Breast epithelium (tissue), 4 donors: ENCODE data around the gene LUZP1. TPM values are rescaled to one million over a fixed set of nuclear protein-coding genes. Genes with fewer than 3 reads are reported as not detected.

ENCODE experiments used
- DNase-seq, 2 donors: peaks; one replicate each; pipeline ENCODE4 v3.0.0-alpha.2; 2019; ENCODE audit warnings: low spot score in 2 of 2
- H3K27ac ChIP-seq, 2 donors: fragments of 200-600 bp; sonication (generic) in 1 of 2; one replicate each; pipeline ENCODE4 v1.5.1; 2016 to 2019; ENCODE audit warnings: mild to moderate bottlenecking in 1 of 2
- H3K27me3 ChIP-seq, 2 donors: fragments of 200-600 bp; sonication (generic) in 1 of 2; one replicate each; pipeline versions ENCODE4 v1.5.1 to v1.6.0; 2017 to 2019; ENCODE audit warnings: control low read depth in 1 of 2, mild to moderate bottlenecking in 1 of 2
- H3K36me3 ChIP-seq: fragments of 200-600 bp; one replicate; pipeline ENCODE4 v1.5.1; 2019
- H3K4me1 ChIP-seq, 2 donors: fragments of 200-600 bp; sonication (generic); one replicate each; pipeline ENCODE4 v1.5.1; 2016 to 2019; ENCODE audit warnings: control low read depth in 1 of 2
- H3K4me3 ChIP-seq, 3 donors: fragments of 200-600 bp; sonication (generic); 1 replicate in 2 of 3; 2 replicates in 1 of 3; pipeline ENCODE4 v1.5.1; 2016 to 2019; ENCODE audit warnings: mild to moderate bottlenecking in 3 of 3, moderate library complexity in 2 of 3
- H3K9me3 ChIP-seq, 2 donors: fragments of 200-600 bp; sonication (generic) in 1 of 2; one replicate each; pipeline ENCODE4 v1.5.1; 2016 to 2019; ENCODE audit warnings: control low read depth in 1 of 2
- POLR2A ChIP-seq: fragments of 450-650 bp; IDR thresholded peaks from one replicate; pipeline ENCODE4 v1.6.1; 2016; ENCODE audit warnings: antibody characterized with exemption, mild to moderate bottlenecking, moderate library complexity
- POLR2AphosphoS5 ChIP-seq, 3 donors: sonication (generic); formaldehyde crosslinking; IDR thresholded peaks; one replicate each; pipeline ENCODE4 v1.6.1; 2017; ENCODE audit warnings: antibody characterized with exemption in 3 of 3
- intact Hi-C: fragments of 100-400 bp; cut with DNase I; formaldehyde crosslinking; loops from one replicate; pipeline ENCODE4 v1.15.1; 2023; ENCODE audit warnings: low total_unique reads
- total RNA-seq, 3 donors: library from RNA; depleted of rRNA; stranded (reverse); fragments of >200 nt; gene quantifications; one replicate each; pipeline ENCODE4 v1.1.0, GENCODE V29; 2016
- TF ChIP-seq, protein P1 (sequence below), 3 donors: fragments of 450-650 bp; IDR thresholded peaks; one replicate each; pipeline ENCODE4 v1.5.1; 2016 to 2017; ENCODE audit warnings: antibody characterized with exemption in 3 of 3, mild to moderate bottlenecking in 3 of 3, moderate library complexity in 3 of 3

LUZP1 gene
- total RNA-seq, 3 donors from 2014 or later = 21.0 to 26.6 (median 24.6) TPM

DNA sequence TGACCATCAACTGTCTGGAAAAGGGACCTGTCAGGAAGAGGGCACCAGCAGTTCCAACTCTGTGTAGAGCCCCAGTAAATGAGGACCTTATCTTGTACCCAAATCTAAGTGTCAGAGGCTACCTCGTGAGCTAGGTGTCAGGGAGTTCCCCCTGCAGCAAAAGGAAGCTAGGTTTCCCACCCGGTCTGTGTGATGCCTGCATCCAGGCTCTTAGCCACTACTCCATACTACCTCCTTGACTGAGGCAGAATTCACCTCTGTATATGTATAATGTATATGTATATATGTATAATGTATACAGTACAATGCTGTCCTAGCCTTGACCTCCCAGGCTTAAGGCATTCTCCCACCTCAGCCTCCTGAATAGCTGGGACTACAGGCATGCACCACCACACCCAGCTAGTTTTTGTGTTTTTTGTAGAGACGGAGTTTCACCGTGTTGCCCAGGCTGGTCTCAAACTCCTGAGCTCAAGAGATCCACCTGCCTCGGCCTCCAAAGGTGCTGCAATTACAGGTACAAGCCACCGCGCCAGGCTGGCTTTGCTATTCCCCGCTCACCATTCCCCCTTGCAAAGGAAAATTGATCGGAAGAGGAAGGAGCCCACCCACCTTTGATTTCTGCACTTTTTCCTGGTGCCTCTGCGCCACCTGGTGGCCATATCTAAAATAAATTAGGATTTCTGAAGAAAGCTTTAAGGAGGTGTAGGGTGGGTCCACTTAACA lies 15.7 kb upstream of the LUZP1 start:
- intact Hi-C loops = loop anchor here (5.0 kb wide), 1 partner anchor 87 kb away; no protein-coding TSS in a partner anchor

DNA sequence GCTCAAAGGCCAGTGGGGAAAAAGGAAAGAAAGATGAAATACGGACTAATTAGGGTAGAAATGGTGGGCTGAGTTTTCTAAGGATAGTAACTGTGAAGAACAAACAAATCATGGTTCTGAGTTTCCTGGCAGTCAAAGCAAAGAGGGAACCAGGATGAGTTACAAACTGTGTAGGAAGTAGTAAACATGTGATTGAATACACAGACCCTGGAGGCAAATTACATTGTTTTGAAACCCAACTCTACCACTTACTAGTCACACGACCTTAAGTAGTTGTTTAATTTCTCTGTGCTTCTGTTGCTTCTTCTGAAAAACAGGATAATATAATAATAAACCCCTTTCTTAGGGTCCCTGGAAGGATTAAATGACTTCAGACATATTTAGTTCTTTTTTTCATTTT lies 11.2 kb upstream of the LUZP1 start:
- Histone ChIP-seq H3K4me1 (peaks cover 0 to 4% of the 10 kb centered on the region in 2 donors), H3K9me3 (no peaks in the 10 kb centered on the region), H3K27me3 (no peaks in the 10 kb centered on the region), H3K36me3 (no peaks in the 10 kb centered on the region), H3K27ac (no peak overlapping the region), H3K4me3 (no peak overlapping the region)
- DNase-seq = no peak
- intact Hi-C loops = loop anchor here (5.0 kb wide), 1 partner anchor 83 kb away; no protein-coding TSS in a partner anchor
- TF ChIP-seq POLR2A (no peak), POLR2AphosphoS5 (IDR thresholded peaks at IDR 0.05) (no peak)
- TF ChIP-seq, protein P1, sequence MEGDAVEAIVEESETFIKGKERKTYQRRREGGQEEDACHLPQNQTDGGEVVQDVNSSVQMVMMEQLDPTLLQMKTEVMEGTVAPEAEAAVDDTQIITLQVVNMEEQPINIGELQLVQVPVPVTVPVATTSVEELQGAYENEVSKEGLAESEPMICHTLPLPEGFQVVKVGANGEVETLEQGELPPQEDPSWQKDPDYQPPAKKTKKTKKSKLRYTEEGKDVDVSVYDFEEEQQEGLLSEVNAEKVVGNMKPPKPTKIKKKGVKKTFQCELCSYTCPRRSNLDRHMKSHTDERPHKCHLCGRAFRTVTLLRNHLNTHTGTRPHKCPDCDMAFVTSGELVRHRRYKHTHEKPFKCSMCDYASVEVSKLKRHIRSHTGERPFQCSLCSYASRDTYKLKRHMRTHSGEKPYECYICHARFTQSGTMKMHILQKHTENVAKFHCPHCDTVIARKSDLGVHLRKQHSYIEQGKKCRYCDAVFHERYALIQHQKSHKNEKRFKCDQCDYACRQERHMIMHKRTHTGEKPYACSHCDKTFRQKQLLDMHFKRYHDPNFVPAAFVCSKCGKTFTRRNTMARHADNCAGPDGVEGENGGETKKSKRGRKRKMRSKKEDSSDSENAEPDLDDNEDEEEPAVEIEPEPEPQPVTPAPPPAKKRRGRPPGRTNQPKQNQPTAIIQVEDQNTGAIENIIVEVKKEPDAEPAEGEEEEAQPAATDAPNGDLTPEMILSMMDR (IDR thresholded peaks at IDR 0.05) = no peak

More for the DNA sequence above, 15.7 kb upstream of the LUZP1 start:
- Histone ChIP-seq H3K27ac (no peak overlapping the region), H3K9me3 (no peaks in the 10 kb centered on the region), H3K4me1 (peaks cover 0 to 4% of the 10 kb centered on the region in 2 donors), H3K4me3 (peak overlapping the region; percentile 24 to 61 (median 40)), H3K27me3 (no peaks in the 10 kb centered on the region), H3K36me3 (no peaks in the 10 kb centered on the region)
- DNase-seq = no peak
- TF ChIP-seq, protein P1 (IDR thresholded peaks at IDR 0.05) = peak; percentile 87 to 98 (median 91)
- TF ChIP-seq POLR2A = no peak

DNA sequence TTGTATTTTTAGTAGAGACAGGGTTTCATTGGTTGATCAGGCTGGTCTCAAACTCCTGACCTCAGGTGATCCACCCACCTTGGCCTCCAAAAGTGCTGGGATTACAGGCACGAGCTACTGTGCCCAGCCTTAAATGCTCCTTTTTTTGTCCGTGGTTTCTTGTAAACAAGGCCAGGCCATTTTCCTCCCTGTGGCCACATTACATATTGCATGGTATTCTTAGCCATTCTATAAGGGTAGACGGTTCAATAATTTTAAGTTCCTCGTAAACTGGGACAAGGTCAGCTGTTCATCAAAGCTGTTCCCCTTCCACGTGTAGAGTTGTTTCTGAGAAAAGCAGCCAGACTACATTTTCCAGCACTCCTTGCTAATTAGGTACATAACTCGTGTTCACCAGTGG lies 10.3 kb upstream of the LUZP1 start:
- no peaks in the 10 kb centered on the region for H3K4me1 ChIP-seq
- no peaks in the 10 kb centered on the region for H3K9me3 ChIP-seq
- H3K27ac ChIP-seq = no peak overlapping the region
- intact Hi-C loops = no loop called here
- TF ChIP-seq POLR2A = no peak
- TF ChIP-seq, protein P1 (IDR thresholded peaks at IDR 0.05) = peak; percentile 25 to 30 (median 28)
- no peaks in the 10 kb centered on the region for H3K27me3 ChIP-seq
- H3K36me3 ChIP-seq = no peaks in the 10 kb centered on the region
- DNase-seq = no peak
- H3K4me3 ChIP-seq = no peak overlapping the region

DNA sequence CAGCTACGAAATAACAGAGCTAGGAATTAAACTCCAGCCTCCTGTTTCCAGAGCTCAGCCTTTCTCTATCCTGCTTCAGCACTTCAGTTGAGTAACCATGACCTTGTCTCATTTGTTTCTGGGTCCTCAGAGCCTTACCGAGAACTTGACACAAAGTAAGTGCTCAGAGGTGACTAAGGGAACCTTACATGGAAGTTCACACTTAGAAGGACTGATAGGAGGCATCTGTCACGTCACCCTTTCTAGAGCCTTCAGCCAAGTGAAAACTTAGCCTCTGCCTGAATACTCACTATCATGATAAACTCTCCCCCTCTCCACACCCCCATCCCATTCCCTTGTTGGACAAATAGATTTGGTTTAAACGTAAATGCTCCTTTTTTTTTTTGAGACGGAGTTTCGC lies 9.8 kb upstream of the LUZP1 start:
- no peaks in the 10 kb centered on the region for H3K9me3 ChIP-seq
- no peak for DNase-seq
- no peaks in the 10 kb centered on the region for H3K27me3 ChIP-seq
- no peak for TF ChIP-seq POLR2AphosphoS5 (IDR thresholded peaks at IDR 0.05)
- no peak for TF ChIP-seq POLR2A
- TF ChIP-seq, protein P1 (IDR thresholded peaks at IDR 0.05) = no peak
- H3K4me1 ChIP-seq = no peaks in the 10 kb centered on the region
- intact Hi-C loops = no loop called here
- H3K36me3 ChIP-seq = no peaks in the 10 kb centered on the region
- H3K4me3 ChIP-seq = peak overlapping the region in 1 of 3 donors; percentile 49
- H3K27ac ChIP-seq = peak overlapping the region; percentile 73 to 86
